H1 (cell line): Measurements from ENCODE around the gene MACROD2. TPM values are rescaled to one million over a fixed set of nuclear protein-coding genes. Genes with fewer than 3 reads are reported as not detected.

ENCODE experiments used
- CTCF ChIA-PET: fragments of 300-600 bp; sonication (Branson Sonifier 250); formaldehyde crosslinking; loops from one replicate; lab custom pipeline; 2021; ENCODE audit not compliant: partially characterized antibody; lab: Charles Lee
- POLR2A ChIA-PET: fragments of 300-600 bp; sonication (Branson Sonifier 250); formaldehyde crosslinking; loops from one replicate; lab custom pipeline; 2021; ENCODE audit warnings: inconsistent platforms; ENCODE audit not compliant: partially characterized antibody; lab: Charles Lee
- DNase-seq, 2 experiments: peaks; one replicate each; pipeline versions ENCODE4 v3.0.0 to v3.0.0-alpha.2; 2010 to 2022; ENCODE audit warnings: low spot score in 2 of 2, low read depth in 1 of 2, mixed read lengths in 1 of 2
- FAIRE-seq: peaks from 2 replicates; lab custom pipeline; 2011; peaks lifted over from hg19 to GRCh38; lab: Jason Lieb, UNC
- H2AFZ ChIP-seq: 2 replicates; pipeline ENCODE4 v1.8.1; 2012; ENCODE audit warnings: low read length, inconsistent platforms
- H2AK5ac ChIP-seq: 2 replicates; pipeline ENCODE4 v1.6.1; 2013; ENCODE audit warnings: low read depth, low read length
- H2BK120ac ChIP-seq: replicated peaks from 2 replicates; pipeline ENCODE3; 2013; ENCODE audit warnings: low read depth, low read length, inconsistent platforms
- H2BK12ac ChIP-seq: 2 replicates; pipeline ENCODE4 v1.6.1; 2013; ENCODE audit warnings: low read depth, low read length
- H2BK15ac ChIP-seq: 2 replicates; pipeline ENCODE4 v1.6.1; 2013; ENCODE audit warnings: low read length
- H2BK20ac ChIP-seq: 2 replicates; pipeline ENCODE4 v1.6.1; 2013; ENCODE audit warnings: low read length
- H2BK5ac ChIP-seq: 2 replicates; pipeline ENCODE4 v1.6.1; 2013; ENCODE audit warnings: low read depth, low read length
- H3K14ac ChIP-seq: 2 replicates; pipeline ENCODE4 v1.6.1; 2013; ENCODE audit warnings: inconsistent platforms; ENCODE audit not compliant: insufficient read length
- H3K18ac ChIP-seq: 2 replicates; pipeline ENCODE4 v1.6.1; 2013; ENCODE audit warnings: low read length; ENCODE audit errors: extremely low read depth
- H3K23ac ChIP-seq: 2 replicates; pipeline ENCODE4 v1.6.1; 2013; ENCODE audit warnings: inconsistent platforms; ENCODE audit not compliant: insufficient read length
- H3K23me2 ChIP-seq: 2 replicates; pipeline ENCODE4 v1.6.1; 2013; ENCODE audit warnings: low read depth, low read length
- H3K27ac ChIP-seq: 2 replicates; pipeline ENCODE4 v1.6.1; 2011; ENCODE audit warnings: low read depth, low read length, inconsistent platforms
- H3K27me3 ChIP-seq, 4 experiments: replicated peaks in 1 of 4; 1 replicate in 1 of 4; 2 replicates in 3 of 4; pipeline versions ENCODE4 v1.6.1 to v1.8.1; 2011 to 2013; ENCODE audit warnings: low read length in 3 of 4, mild to moderate bottlenecking in 3 of 4, inconsistent platforms in 2 of 4, mixed read lengths in 2 of 4, moderate library complexity in 1 of 4; ENCODE audit not compliant: control insufficient read depth in 3 of 4, insufficient read depth in 3 of 4; ENCODE audit errors: extremely low read depth in 1 of 4
- H3K36me3 ChIP-seq, 4 experiments: 2 replicates each; pipeline versions ENCODE4 v1.6.1 to v1.8.1; 2011 to 2013; ENCODE audit warnings: mild to moderate bottlenecking in 4 of 4, low read length in 3 of 4, moderate library complexity in 2 of 4, control low read depth in 1 of 4, inconsistent platforms in 1 of 4; ENCODE audit not compliant: insufficient read depth in 4 of 4, control insufficient read depth in 2 of 4
- H3K4ac ChIP-seq: replicated peaks from 2 replicates; pipeline ENCODE3; 2013; ENCODE audit warnings: low read length, low read depth, mixed read lengths, inconsistent platforms; ENCODE audit not compliant: insufficient read length
- H3K4me1 ChIP-seq, 4 experiments: replicated peaks in 1 of 4; 1 replicate in 1 of 4; 2 replicates in 3 of 4; pipeline versions ENCODE4 v1.6.1 to v1.8.1; 2011 to 2013; ENCODE audit warnings: low read length in 3 of 4, inconsistent platforms in 2 of 4, mixed read lengths in 1 of 4; ENCODE audit not compliant: insufficient read depth in 4 of 4, control insufficient read depth in 3 of 4
- H3K4me2 ChIP-seq, 2 experiments: 2 replicates each; pipeline versions ENCODE4 v1.6.1 to v1.8.1; 2011 to 2013; ENCODE audit warnings: low read depth in 2 of 2, low read length in 2 of 2, control low read depth in 1 of 2, inconsistent platforms in 1 of 2, mild to moderate bottlenecking in 1 of 2; ENCODE audit not compliant: insufficient read depth in 1 of 2
- H3K4me3 ChIP-seq, 4 experiments: fragments of 200-600, 300-600 bp in 1 of 4; sonication (generic), shearing (Covaris generic), sonication (Bioruptor Twin) in 1 of 4; 2 replicates each; pipeline versions ENCODE4 v1.5.1 to v1.8.1; 2011 to 2016; ENCODE audit warnings: low read length in 4 of 4, low read depth in 3 of 4, control low read depth in 2 of 4, inconsistent platforms in 2 of 4, mild to moderate bottlenecking in 2 of 4, mixed read lengths in 1 of 4, moderate library complexity in 1 of 4; ENCODE audit not compliant: insufficient read depth in 2 of 4; ENCODE audit errors: extremely low read depth in 1 of 4
- H3K56ac ChIP-seq: replicated peaks from 2 replicates; pipeline ENCODE3; 2013; ENCODE audit warnings: low read depth, mild to moderate bottlenecking, mixed read lengths, low read length, inconsistent platforms; ENCODE audit not compliant: insufficient read length
- H3K79me1 ChIP-seq: 2 replicates; pipeline ENCODE4 v1.6.1; 2013; ENCODE audit warnings: low read depth, low read length, control low read depth
- H3K79me2 ChIP-seq, 2 experiments: 2 replicates each; pipeline versions ENCODE4 v1.6.1 to v1.8.1; 2012 to 2013; ENCODE audit warnings: low read length in 2 of 2, mild to moderate bottlenecking in 2 of 2, inconsistent platforms in 1 of 2; ENCODE audit not compliant: insufficient read depth in 2 of 2, control insufficient read depth in 1 of 2
- H3K9ac ChIP-seq, 4 experiments: replicated peaks in 1 of 4; 1 replicate in 1 of 4; 2 replicates in 3 of 4; pipeline versions ENCODE4 v1.6.1 to v1.8.1; 2011 to 2013; ENCODE audit warnings: low read depth in 3 of 4, low read length in 3 of 4, control low read depth in 2 of 4, mild to moderate bottlenecking in 2 of 4, moderate library complexity in 2 of 4, inconsistent platforms in 1 of 4; ENCODE audit errors: extremely low read depth in 1 of 4
- H3K9me3 ChIP-seq, 2 experiments: 2 replicates each; pipeline versions ENCODE4 v1.6.1 to v1.8.1; 2012 to 2013; ENCODE audit warnings: mild to moderate bottlenecking in 2 of 2, moderate library complexity in 2 of 2, control low read depth in 1 of 2, inconsistent platforms in 1 of 2, low read depth in 1 of 2, low read length in 1 of 2, mixed read lengths in 1 of 2; ENCODE audit not compliant: insufficient read depth in 2 of 2
- H4K20me1 ChIP-seq, 2 experiments: replicated peaks in 1 of 2; 2 replicates each; pipeline versions ENCODE3 to v1.8.1; 2011 to 2013; ENCODE audit warnings: inconsistent platforms in 2 of 2, low read length in 2 of 2, mild to moderate bottlenecking in 1 of 2; ENCODE audit not compliant: insufficient read depth in 2 of 2, control insufficient read depth in 1 of 2
- H4K5ac ChIP-seq: 2 replicates; pipeline ENCODE4 v1.6.1; 2013; ENCODE audit warnings: low read length, low read depth, mixed read lengths, inconsistent platforms; ENCODE audit not compliant: insufficient read length
- H4K8ac ChIP-seq: 2 replicates; pipeline ENCODE4 v1.8.0; 2013; ENCODE audit warnings: mild to moderate bottlenecking, moderate library complexity, low read length, inconsistent platforms; ENCODE audit not compliant: insufficient read depth; ENCODE audit errors: extremely low read depth
- H4K91ac ChIP-seq: replicated peaks from 2 replicates; pipeline ENCODE3; 2013; ENCODE audit warnings: low read length, mixed read lengths, inconsistent platforms; ENCODE audit not compliant: insufficient read length
- ASH2L ChIP-seq: fragments of 200-600, 300-600 bp; sonication (generic); IDR thresholded peaks from one replicate; pipeline ENCODE4 v1.7.1; 2017; ENCODE audit warnings: low read length
- CEBPB ChIP-seq: IDR thresholded peaks from 2 replicates; pipeline ENCODE4 v1.6.1; 2012; ENCODE audit warnings: low read depth, low read length
- CHD1 ChIP-seq: IDR thresholded peaks from 2 replicates; pipeline ENCODE4 v1.6.1; 2012; ENCODE audit warnings: low read depth, low read length, improper control_type of control experiment
- CTBP2 ChIP-seq: IDR thresholded peaks from 2 replicates; pipeline ENCODE4 v1.7.0; 2011; ENCODE audit warnings: borderline replicate concordance, mild to moderate bottlenecking, moderate library complexity, mixed read lengths, low read length; ENCODE audit not compliant: insufficient read depth, insufficient read length
- CTCF ChIP-seq, 3 experiments: IDR thresholded peaks; 1 replicate in 2 of 3; 2 replicates in 1 of 3; pipeline versions ENCODE4 v1.5.1 to v1.6.1; 2011; ENCODE audit warnings: low read length in 3 of 3, mild to moderate bottlenecking in 3 of 3, inconsistent platforms in 2 of 3, low read depth in 1 of 3, moderate library complexity in 1 of 3; ENCODE audit not compliant: insufficient read depth in 1 of 3; ENCODE audit errors: control extremely low read depth in 1 of 3
- E2F6 ChIP-seq: IDR thresholded peaks from 2 replicates; pipeline ENCODE4 v1.6.1; 2012; ENCODE audit warnings: inconsistent platforms
- GTF2F1 ChIP-seq: IDR thresholded peaks from 2 replicates; pipeline ENCODE4 v1.6.1; 2012; ENCODE audit warnings: low read depth, low read length, improper control_type of control experiment, borderline replicate concordance
- KDM5A ChIP-seq: fragments of 200-600 bp; IDR thresholded peaks from 2 replicates; pipeline ENCODE4 v1.7.1; 2012; ENCODE audit warnings: mild to moderate bottlenecking, low read length, inconsistent platforms, mixed read lengths
- RAD21 ChIP-seq, 2 experiments: IDR thresholded peaks in 1 of 2; conservative IDR thresholded peaks in 1 of 2; 2 replicates each; pipeline ENCODE4 v1.6.1; 2011; ENCODE audit warnings: low read depth in 2 of 2, low read length in 2 of 2, improper control_type of control experiment in 1 of 2, inconsistent platforms in 1 of 2, mild to moderate bottlenecking in 1 of 2, moderate library complexity in 1 of 2
- SIX5 ChIP-seq: IDR thresholded peaks from 2 replicates; pipeline ENCODE4 v1.6.1; 2011; ENCODE audit warnings: mild to moderate bottlenecking, low read depth, low read length
- TAF1 ChIP-seq: IDR thresholded peaks from 2 replicates; pipeline ENCODE4 v1.6.1; 2011; ENCODE audit warnings: mild to moderate bottlenecking, low read depth, low read length
- WGBS, 2 experiments: shearing (Covaris generic) in 1 of 2; methylation state at CpG; one replicate each; pipeline versions ENCODE4 v1.1.6 to v1.1.7; 2013 to 2015; ENCODE audit warnings: low lambda C conversion rate in 2 of 2, mixed read lengths in 2 of 2, inconsistent platforms in 1 of 2, low coverage in 1 of 2, missing lambda C conversion rate in 1 of 2; ENCODE audit not compliant: insufficient replicate concordance in 2 of 2, insufficient coverage in 1 of 2, insufficient read length in 1 of 2; ENCODE audit errors: extremely low coverage in 1 of 2, missing lambda C conversion rate in 1 of 2; 5-methylcytosine and 5-hydroxymethylcytosine counted together
- polyA plus RNA-seq, 7 experiments: library from polyadenylated mRNA; depleted of rRNA in 3 of 7; stranded (reverse) in 5 of 7; unstranded in 2 of 7; fragments of >200 nt in 5 of 7; fragments of 200-250 nt in 2 of 7; gene quantifications; 1 replicate in 5 of 7; 2 replicates in 1 of 7; 4 replicates in 1 of 7; pipeline versions ENCODE4 v1.2.1 to v1.2.3, GENCODE V29; 2011 to 2013; ENCODE audit warnings: missing spikeins in 2 of 7, mixed read lengths in 2 of 7
- total RNA-seq: library from RNA; stranded (reverse); fragmentation: NEBNext Ultra II Directional; extraction: Animal tissue kit (Norgen Biotek cat#: 25700); gene quantifications from 2 replicates; pipeline ENCODE4 v1.2.1, GENCODE V29; 2021

Gene MACROD2
- total and polyA plus RNA-seq, 2 of the 8 experiments (the other 6 are each of a cell fraction or from before 2014, with no cell fraction given) = 0.70 to 3.9 TPM

- Histone ChIP-seq H3K4me1 (peaks cover 0 to 5% (median 1%) of the 10 kb centered on the region in 4 experiments; a peak in 3 of 7 replicates), H2BK12ac (no peak overlapping the region), H2AFZ (no peak overlapping the region), H2BK20ac (no peak overlapping the region), H2BK120ac (no peak overlapping the region), H3K9me3 (no peaks in the 10 kb centered on the region), H3K4ac (no peak overlapping the region), H2BK15ac (no peak overlapping the region), H3K23me2 (no peaks in the 10 kb centered on the region), H3K14ac (no peak overlapping the region), H3K23ac (no peak overlapping the region), H3K27me3 (no peaks in the 10 kb centered on the region), H3K18ac (no peak overlapping the region), H3K79me1 (no peaks in the 10 kb centered on the region), H3K36me3 (no peaks in the 10 kb centered on the region), H3K4me2 (no peak overlapping the region), H3K27ac (no peak overlapping the region), H4K20me1 (no peaks in the 10 kb centered on the region), H4K8ac (no peak overlapping the region), H2BK5ac (no peak overlapping the region), H2AK5ac (no peak overlapping the region), H3K9ac (no peak overlapping the region), H4K5ac (no peak overlapping the region), H4K91ac (no peak overlapping the region), H3K56ac (no peak overlapping the region), H3K79me2 (no peaks in the 10 kb centered on the region), H3K4me3 (no peak overlapping the region)
- FAIRE-seq (no peak), DNase-seq (no peak)
- 91% methylated on average over 5 of the region's 5 CpGs; no CpG with 5 or more reads in 1 of the 2 experiments for WGBS, 2 experiments
- POLR2A ChIA-PET = no interaction called here
- CTCF ChIA-PET = no interaction called here
- no peak for TF ChIP-seq ASH2L
- TF ChIP-seq CEBPB = no peak
- TF ChIP-seq CHD1 = no peak
- TF ChIP-seq RAD21 (IDR thresholded peaks at IDR 0.05 in 1 of 2, conservative IDR thresholded peaks at IDR 0.05 in 1 of 2; ENCODE audit: low read depth in 2 of 2, low read length in 2 of 2) = no peak
- TF ChIP-seq E2F6 = no peak
- TF ChIP-seq KDM5A = no peak
- TF ChIP-seq SIX5 = no peak
- no peak for TF ChIP-seq GTF2F1
- TF ChIP-seq TAF1 = no peak
- no peak for TF ChIP-seq CTCF (IDR thresholded peaks at IDR 0.05; ENCODE audit: control extremely low read depth in 1 of 3, insufficient read depth in 1 of 3, low read depth in 1 of 3, low read length in 3 of 3)
- TF ChIP-seq CTBP2 = no peak
These were observed 711.2 kb downstream of the MACROD2 start for GRCh38 chr20:14706555-14706954.
